RWPE1 (cell line): ENCODE data around the gene TBCEL.

ENCODE experiments used
- CTCF ChIA-PET: fragments of 350-600 bp; sonication (Branson Sonifier 250); formaldehyde crosslinking; extraction: SDS; loops from one replicate; lab custom pipeline; 2021; lab: Yijun Ruan, JAX
- POLR2A ChIA-PET: fragments of 400-600 bp; formaldehyde crosslinking; extraction: SDS; loops from one replicate; lab custom pipeline; 2020; ENCODE audit warnings: antibody characterized with exemption; ENCODE audit not compliant: low non-redundant PET; lab: Yijun Ruan, JAX
- DNase-seq: peaks from one replicate; pipeline ENCODE4 v3.0.0; 2012; ENCODE audit warnings: low spot score
- H3K27ac ChIP-seq: fragments of 450-650 bp; 2 replicates; pipeline ENCODE4 v1.5.1; 2017
- TF ChIP-seq, protein P1 (sequence below): fragments of 450-650 bp; conservative IDR thresholded peaks from 2 replicates; pipeline ENCODE4 v1.5.1; 2017; ENCODE audit warnings: low read depth, mild to moderate bottlenecking

The TBCEL gene

DNA sequence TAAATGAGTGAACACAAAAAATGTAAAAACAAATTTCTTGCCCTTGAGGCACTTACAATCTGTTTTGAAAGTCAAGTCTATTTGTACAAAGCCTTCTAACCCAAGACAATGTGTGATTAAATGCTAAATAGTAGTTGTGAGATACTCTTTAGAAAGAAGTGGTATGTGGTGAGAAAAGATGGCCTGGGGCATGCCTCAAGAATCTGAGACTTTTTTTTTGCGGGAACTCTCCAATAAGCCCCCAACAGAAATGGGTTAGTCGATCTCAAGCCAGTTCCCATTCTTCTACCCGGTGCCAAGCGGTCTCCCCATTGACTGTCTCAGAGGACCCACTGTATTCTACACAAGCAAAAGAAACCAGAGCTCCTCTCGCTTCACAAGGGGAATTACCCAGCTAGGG, 26.9 kb upstream of the TBCEL start:
- POLR2A ChIA-PET, result no interaction called here

DNA sequence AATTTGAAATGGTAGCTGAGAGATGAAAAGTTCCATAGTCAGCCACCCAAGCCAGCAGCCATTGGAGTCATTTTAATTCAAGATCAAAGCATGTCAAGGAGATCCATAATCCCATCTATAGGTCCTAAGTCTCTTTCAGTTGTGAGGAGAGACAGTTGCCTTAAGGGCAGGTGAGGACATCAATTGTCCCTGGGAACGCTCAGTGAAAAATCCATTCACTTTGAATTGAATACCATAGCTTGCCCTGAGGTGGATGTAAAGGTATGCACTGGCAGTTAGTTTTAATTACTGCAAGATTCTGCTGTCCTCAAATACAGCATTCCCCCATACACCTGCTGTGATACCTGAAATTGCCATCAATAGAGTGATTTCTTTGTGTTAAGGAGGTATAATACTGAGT, 25.3 kb upstream of the TBCEL start:
- no peak for DNase-seq
- no peak overlapping the region for H3K27ac ChIP-seq
- POLR2A ChIA-PET, result no interaction called here
- CTCF ChIA-PET, result interaction anchor here (0.6 to 0.7 kb wide), 2 partner anchors 61 to 197 kb away, joined by 3 to 6 read pairs; no protein-coding TSS in a partner anchor
- TF ChIP-seq, protein P1, sequence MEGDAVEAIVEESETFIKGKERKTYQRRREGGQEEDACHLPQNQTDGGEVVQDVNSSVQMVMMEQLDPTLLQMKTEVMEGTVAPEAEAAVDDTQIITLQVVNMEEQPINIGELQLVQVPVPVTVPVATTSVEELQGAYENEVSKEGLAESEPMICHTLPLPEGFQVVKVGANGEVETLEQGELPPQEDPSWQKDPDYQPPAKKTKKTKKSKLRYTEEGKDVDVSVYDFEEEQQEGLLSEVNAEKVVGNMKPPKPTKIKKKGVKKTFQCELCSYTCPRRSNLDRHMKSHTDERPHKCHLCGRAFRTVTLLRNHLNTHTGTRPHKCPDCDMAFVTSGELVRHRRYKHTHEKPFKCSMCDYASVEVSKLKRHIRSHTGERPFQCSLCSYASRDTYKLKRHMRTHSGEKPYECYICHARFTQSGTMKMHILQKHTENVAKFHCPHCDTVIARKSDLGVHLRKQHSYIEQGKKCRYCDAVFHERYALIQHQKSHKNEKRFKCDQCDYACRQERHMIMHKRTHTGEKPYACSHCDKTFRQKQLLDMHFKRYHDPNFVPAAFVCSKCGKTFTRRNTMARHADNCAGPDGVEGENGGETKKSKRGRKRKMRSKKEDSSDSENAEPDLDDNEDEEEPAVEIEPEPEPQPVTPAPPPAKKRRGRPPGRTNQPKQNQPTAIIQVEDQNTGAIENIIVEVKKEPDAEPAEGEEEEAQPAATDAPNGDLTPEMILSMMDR, result no peak

More for the DNA sequence above, 26.9 kb upstream of the TBCEL start:
- H3K27ac ChIP-seq, result no peak overlapping the region
- no peak for DNase-seq
- TF ChIP-seq, protein P1, result no peak
- CTCF ChIA-PET, result no interaction called here

DNA sequence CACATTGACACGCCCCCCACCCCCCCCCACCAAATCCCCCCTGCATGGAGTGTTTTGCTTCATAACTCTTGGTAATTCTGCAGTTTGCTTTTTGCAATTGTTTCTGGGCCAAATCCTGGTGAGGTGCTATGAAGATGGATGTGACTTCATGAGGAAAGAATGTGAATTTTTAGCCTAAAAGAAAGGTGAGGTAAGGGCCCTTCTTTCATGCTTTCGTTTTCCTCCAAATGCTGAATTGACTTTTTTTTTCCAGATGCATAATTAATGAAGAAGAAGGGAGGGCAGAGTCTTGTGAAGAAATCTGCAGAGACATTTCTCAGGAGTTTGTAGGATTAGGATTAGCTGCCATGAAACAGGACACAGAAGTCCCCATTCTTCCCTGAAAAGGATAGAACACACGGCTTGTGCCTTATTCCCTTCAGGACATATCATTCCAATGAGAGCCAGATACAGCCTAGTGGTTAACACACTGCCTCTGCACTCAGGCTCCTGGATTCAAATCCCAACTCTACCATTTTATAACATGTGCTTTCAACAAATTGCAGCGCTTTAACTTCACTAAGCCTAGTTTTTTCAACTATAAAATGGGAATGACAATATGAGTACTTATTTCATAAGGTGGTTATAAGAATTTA, 19.6 kb upstream of the TBCEL start:
- ChIA-PET CTCF (no interaction called here), POLR2A (no interaction called here)
- H3K27ac ChIP-seq, result no peak overlapping the region
- TF ChIP-seq, protein P1, result no peak
- no peak for DNase-seq

DNA sequence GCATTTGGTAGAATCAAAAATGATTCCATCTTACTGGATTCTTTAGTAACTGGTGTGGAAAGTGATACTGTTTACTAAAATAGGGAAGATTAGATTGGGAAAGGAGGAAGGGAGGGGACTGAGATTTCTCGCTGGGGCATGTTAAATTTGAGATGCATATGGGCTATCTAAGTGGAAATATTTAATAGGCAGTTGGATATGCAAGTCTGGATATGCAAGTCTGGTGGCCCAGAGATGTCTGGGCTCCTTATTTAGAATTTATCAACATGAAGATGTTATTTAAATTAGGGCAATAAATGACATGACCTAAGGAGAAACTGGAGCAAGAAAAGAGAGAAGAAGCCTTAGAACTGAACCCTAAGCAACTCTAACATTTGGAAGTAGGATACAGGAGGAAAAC, 17.0 kb upstream of the TBCEL start:
- CTCF ChIA-PET, result no interaction called here
- TF ChIP-seq, protein P1, result no peak
- H3K27ac ChIP-seq, result no peak overlapping the region
- POLR2A ChIA-PET, result no interaction called here
- DNase-seq, result no peak

DNA sequence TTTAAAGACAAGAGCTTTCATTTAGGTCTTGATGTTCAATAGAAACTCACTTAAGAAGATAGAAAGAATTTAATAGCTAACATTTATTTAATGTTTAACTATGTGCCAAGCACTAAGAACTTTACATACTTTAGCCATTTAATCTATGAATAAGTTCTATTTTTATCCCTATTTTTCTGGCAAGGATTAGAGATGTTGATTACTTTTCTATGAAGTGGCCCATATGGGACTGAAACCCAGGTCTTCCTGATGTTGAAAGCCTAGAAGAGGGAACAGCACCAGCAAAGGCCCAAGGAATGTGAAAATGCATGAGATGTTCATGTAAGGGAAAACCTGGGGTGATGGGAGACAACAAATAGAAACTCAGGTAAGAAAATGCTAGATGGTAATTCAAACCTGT, 15.4 kb upstream of the TBCEL start:
- H3K27ac ChIP-seq, result no peak overlapping the region
- TF ChIP-seq, protein P1, result no peak
- DNase-seq, result no peak
- ChIA-PET POLR2A (interaction anchor here (0.5 kb wide), 1 partner anchor 28 kb away, joined by 10 read pairs; no protein-coding TSS in a partner anchor), CTCF (no interaction called here)

DNA sequence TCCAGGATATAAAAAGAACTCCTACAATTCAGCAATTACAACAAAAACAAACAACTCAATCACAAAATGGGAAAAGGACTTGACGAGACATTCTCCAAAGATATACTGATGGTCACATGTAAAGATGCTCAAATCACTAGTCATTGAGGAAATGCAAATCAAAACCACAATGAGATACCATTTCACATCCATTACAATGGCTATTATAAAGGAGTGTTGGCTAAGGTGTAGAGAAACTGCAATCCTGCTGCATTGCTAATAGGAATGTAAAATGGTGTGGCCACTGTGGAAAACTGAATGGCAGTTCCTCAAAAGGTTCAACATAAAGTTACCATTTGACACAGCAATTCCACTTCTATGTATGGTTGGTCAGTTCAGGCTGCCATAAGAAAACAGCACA, 11.8 kb upstream of the TBCEL start:
- no peak overlapping the region for H3K27ac ChIP-seq
- ChIA-PET CTCF (no interaction called here), POLR2A (no interaction called here)
- TF ChIP-seq, protein P1, result no peak
- no peak for DNase-seq
